Cardiac fibroblast (primary cell): ENCODE data around the gene CORO2A.
"Not testable (repeated sequence)": the region's sequence is repeated elsewhere in the genome, so short reads cannot be mapped to it uniquely, and the experiment has no call there.

Experiments
- DNase-seq, 2 donors: peaks; one replicate each; pipeline versions ENCODE4 v3.0.0 to v3.0.0-alpha.2; 2010; ENCODE audit warnings: low read depth in 2 of 2
- H3K4me3 ChIP-seq, 2 donors: replicated peaks in 1 of 2; 1 replicate in 1 of 2; 2 replicates in 1 of 2; pipeline ENCODE4 v1.5.1; 2011; ENCODE audit warnings: low read depth in 2 of 2, low read length in 2 of 2, mild to moderate bottlenecking in 2 of 2, moderate library complexity in 1 of 2
- TF ChIP-seq, protein P1 (sequence below): IDR thresholded peaks from one replicate; pipeline ENCODE4 v1.5.1; 2011; ENCODE audit warnings: low read depth, mild to moderate bottlenecking, low read length, inconsistent platforms

CORO2A gene

GRCh38 chr9:98124637-98125426 lies 67.6 kb downstream of the CORO2A start:
- H3K4me3 ChIP-seq, result no peak overlapping the region
- TF ChIP-seq, protein P1, sequence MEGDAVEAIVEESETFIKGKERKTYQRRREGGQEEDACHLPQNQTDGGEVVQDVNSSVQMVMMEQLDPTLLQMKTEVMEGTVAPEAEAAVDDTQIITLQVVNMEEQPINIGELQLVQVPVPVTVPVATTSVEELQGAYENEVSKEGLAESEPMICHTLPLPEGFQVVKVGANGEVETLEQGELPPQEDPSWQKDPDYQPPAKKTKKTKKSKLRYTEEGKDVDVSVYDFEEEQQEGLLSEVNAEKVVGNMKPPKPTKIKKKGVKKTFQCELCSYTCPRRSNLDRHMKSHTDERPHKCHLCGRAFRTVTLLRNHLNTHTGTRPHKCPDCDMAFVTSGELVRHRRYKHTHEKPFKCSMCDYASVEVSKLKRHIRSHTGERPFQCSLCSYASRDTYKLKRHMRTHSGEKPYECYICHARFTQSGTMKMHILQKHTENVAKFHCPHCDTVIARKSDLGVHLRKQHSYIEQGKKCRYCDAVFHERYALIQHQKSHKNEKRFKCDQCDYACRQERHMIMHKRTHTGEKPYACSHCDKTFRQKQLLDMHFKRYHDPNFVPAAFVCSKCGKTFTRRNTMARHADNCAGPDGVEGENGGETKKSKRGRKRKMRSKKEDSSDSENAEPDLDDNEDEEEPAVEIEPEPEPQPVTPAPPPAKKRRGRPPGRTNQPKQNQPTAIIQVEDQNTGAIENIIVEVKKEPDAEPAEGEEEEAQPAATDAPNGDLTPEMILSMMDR, result no peak

DNA sequence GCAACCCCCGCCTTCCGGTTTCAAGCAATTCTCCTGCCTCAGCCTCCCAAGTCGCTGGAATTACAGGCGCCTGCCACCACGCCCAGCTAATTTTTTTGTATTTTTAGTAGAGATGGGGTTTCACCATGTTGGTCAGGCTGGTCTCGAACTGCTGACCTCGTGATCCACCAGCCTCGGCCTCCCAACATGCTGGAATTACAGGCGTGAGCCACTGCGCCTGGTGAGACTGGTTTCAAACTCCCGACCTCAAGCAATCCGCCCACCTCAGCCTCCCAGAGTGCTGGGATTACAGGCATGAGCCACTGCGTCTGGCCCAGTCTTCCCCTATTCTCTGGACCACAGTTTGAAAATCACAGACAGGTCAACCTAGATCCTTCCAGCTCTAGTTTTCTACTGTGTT lies 68.3 kb downstream of the CORO2A start:
- not testable (repeated sequence) for H3K4me3 ChIP-seq, DNase-seq

More at GRCh38 chr9:98124637-98125426, 67.6 kb downstream of the CORO2A start:
- DNase-seq, result no peak

DNA sequence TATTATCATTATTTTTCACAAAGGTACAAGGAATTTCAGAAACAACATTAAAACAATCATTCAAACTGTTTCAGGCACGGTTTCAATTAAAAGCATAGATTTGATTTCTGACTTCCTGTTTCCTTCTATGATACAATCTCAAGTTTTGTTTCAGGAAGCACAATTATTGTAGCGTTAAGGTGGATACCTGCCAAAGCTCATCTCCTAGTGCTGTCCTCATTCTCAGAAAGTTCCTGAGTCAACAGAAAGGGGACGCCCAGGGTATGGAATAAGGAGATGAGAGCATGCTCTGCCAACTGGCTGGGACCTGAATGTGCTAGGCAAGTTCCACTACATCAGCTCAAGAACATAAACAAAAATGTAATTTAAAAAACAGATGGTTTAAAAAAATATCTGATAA lies 71.4 kb downstream of the CORO2A start:
- TF ChIP-seq, protein P1, result peak; percentile 22
- H3K4me3 ChIP-seq, result no peak overlapping the region
- peak; percentile 26 to 33 for DNase-seq

GRCh38 chr9:98120476-98120875 lies 72.0 kb downstream of the CORO2A start:
- H3K4me3 ChIP-seq, result no peak overlapping the region
- DNase-seq, result no peak
- TF ChIP-seq, protein P1, result no peak

- H3K4me3 ChIP-seq, result peak within 1 kb of the TSS; percentile 58 to 69
- peak; percentile 49 to 63 for DNase-seq
- TF ChIP-seq, protein P1, result peak; percentile 23
Measured at GRCh38 chr9:98118640-98119601, 73.5 kb downstream of the CORO2A start, which contains the start of gene TRIM14. Gene TRIM14 (minus strand): TSS chr9:98119222. CDS start chr9:98119188, 34 bp downstream.

GRCh38 chr9:98117984-98118639 lies 74.3 kb downstream of the CORO2A start:
- H3K4me3 ChIP-seq, result peak overlapping the region; percentile 58 to 69
- TF ChIP-seq, protein P1, result no peak
- peak; percentile 19 to 34 for DNase-seq

- not testable (repeated sequence) for DNase-seq, H3K4me3 ChIP-seq
Measured at GRCh38 chr9:98117097-98117496, 75.3 kb downstream of the CORO2A start.
